ENCODE measurements around the gene RAB39A. TPM values are rescaled to one million over a fixed set of nuclear protein-coding genes. Genes with fewer than 3 reads are reported as not detected.

The RAB39A gene
- total RNA-seq, 1 donor from 2014 or later = 4.1 TPM

DNA sequence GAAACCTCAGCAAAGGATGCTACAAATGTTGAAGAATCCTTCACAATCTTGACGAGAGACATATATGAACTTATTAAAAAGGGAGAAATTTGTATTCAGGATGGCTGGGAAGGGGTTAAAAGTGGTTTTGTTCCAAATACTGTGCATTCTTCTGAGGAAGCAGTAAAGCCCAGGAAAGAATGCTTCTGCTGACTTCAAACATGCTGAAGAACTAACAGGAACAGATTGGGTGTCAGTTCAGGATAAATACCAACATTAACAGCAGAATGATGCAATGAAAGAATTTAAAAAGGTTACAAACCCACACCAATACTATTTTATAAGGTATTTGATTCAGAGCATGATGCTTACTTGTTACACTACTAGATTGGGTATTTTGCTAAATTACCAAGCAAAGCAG lies 33.9 kb downstream of the RAB39A start:
- H3K27ac Mint-ChIP-seq = no peak overlapping the region
- intact Hi-C loops (cut with micrococcal nuclease) = no loop called here
- CTCF ChIA-PET = no interaction called here
- POLR2A ChIA-PET = no interaction called here
- no peaks in the 10 kb centered on the region for H3K4me1 Mint-ChIP-seq
- no peak overlapping the region for H3K4me3 Mint-ChIP-seq
- TF ChIP-seq, protein P1, sequence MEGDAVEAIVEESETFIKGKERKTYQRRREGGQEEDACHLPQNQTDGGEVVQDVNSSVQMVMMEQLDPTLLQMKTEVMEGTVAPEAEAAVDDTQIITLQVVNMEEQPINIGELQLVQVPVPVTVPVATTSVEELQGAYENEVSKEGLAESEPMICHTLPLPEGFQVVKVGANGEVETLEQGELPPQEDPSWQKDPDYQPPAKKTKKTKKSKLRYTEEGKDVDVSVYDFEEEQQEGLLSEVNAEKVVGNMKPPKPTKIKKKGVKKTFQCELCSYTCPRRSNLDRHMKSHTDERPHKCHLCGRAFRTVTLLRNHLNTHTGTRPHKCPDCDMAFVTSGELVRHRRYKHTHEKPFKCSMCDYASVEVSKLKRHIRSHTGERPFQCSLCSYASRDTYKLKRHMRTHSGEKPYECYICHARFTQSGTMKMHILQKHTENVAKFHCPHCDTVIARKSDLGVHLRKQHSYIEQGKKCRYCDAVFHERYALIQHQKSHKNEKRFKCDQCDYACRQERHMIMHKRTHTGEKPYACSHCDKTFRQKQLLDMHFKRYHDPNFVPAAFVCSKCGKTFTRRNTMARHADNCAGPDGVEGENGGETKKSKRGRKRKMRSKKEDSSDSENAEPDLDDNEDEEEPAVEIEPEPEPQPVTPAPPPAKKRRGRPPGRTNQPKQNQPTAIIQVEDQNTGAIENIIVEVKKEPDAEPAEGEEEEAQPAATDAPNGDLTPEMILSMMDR (IDR thresholded peaks at IDR 0.05) = no peak
- DNase-seq (no peak), ATAC-seq (ENCODE audit: low read depth) (no peak)
- no peaks in the 10 kb centered on the region for H3K27me3 Mint-ChIP-seq
- H3K9me3 Mint-ChIP-seq = no peaks in the 10 kb centered on the region
- peaks cover 10% of the 10 kb centered on the region for H3K36me3 Mint-ChIP-seq (ENCODE audit: low read depth)

DNA sequence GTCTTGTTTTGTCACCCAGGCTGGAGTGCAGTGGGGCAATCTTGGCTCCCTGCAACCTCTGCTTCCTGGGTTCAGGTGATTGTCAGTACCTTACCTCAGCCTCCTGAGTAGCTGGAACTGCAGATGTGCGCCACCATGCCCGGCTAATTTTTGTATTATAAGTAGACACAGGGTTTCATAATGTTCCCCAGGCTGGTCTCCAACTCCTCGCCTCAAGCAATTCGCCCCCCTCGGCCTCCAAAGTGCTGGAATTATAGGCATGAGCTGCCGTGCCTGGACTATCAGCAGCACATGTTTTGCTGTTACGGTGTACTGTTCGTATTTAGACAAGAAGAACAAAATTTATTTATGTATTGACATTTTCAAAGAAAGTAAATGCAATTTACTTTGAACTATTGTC lies 34.8 kb downstream of the RAB39A start:
- CTCF ChIA-PET = no interaction called here
- H3K27me3 Mint-ChIP-seq = no peaks in the 10 kb centered on the region
- H3K27ac Mint-ChIP-seq = no peak overlapping the region
- no peaks in the 10 kb centered on the region for H3K9me3 Mint-ChIP-seq
- H3K4me3 Mint-ChIP-seq = no peak overlapping the region
- ATAC-seq (ENCODE audit: low read depth) (no peak), DNase-seq (no peak)
- intact Hi-C loops (cut with micrococcal nuclease) = no loop called here
- H3K4me1 Mint-ChIP-seq = no peaks in the 10 kb centered on the region
- POLR2A ChIA-PET = no interaction called here
- TF ChIP-seq, protein P1 (IDR thresholded peaks at IDR 0.05) = no peak
- peaks cover 10% of the 10 kb centered on the region for H3K36me3 Mint-ChIP-seq (ENCODE audit: low read depth)

DNA sequence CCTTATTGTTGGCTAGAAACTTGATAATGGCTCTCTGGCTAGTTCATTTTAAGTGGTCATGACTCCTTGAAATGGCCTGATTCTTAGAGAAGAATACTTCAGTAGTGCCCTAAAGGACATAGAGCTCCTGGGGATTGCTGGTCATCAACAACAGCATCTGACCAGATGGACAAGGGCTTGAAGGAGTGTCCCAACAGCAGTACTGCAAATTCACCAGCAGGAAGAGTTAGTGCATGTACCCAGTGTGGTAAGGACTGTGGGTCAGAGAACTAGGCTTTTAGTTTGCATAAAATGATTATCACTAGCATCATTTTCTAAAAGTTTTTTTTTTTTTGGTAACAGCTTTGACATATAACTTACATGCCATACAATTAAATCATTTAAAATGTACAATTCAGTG lies 41.0 kb downstream of the RAB39A start:
- H3K27me3 Mint-ChIP-seq = no peaks in the 10 kb centered on the region
- DNase-seq (no peak), ATAC-seq (ENCODE audit: low read depth) (no peak)
- intact Hi-C loops (cut with micrococcal nuclease) = no loop called here
- no peaks in the 10 kb centered on the region for H3K4me1 Mint-ChIP-seq
- no peak overlapping the region for H3K27ac Mint-ChIP-seq
- POLR2A ChIA-PET = no interaction called here
- H3K4me3 Mint-ChIP-seq = no peak overlapping the region
- H3K36me3 Mint-ChIP-seq (ENCODE audit: low read depth) = no peaks in the 10 kb centered on the region
- TF ChIP-seq, protein P1 (IDR thresholded peaks at IDR 0.05) = no peak
- CTCF ChIA-PET = no interaction called here
- no peaks in the 10 kb centered on the region for H3K9me3 Mint-ChIP-seq

DNA sequence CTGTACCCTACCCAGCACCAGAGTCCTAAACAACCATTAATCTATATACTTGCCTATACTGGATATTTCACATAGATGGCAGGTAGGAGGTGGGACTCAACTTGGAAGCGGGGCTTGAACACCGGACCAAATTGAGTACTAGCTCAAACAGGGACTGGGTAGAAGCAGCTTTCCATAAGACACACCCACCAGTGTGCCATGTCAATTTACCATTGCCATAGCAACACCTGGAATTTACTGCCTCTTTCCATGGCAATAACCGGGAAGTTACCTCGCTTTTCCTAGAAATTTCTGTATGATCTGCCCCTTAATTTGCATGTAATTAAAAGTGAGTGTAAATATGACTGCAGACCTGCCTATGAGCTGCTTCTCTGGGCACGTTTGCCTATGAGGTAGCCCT lies 41.8 kb downstream of the RAB39A start:
- DNase-seq (no peak), ATAC-seq (ENCODE audit: low read depth) (no peak)
- CTCF ChIA-PET = no interaction called here
- intact Hi-C loops (cut with micrococcal nuclease) = no loop called here
- Mint-ChIP-seq H3K4me1 (no peaks in the 10 kb centered on the region), H3K27me3 (no peaks in the 10 kb centered on the region), H3K36me3 (ENCODE audit: low read depth) (no peaks in the 10 kb centered on the region), H3K27ac (no peak overlapping the region), H3K9me3 (no peaks in the 10 kb centered on the region), H3K4me3 (no peak overlapping the region)
- TF ChIP-seq, protein P1 (IDR thresholded peaks at IDR 0.05) = no peak
- POLR2A ChIA-PET = no interaction called here

DNA sequence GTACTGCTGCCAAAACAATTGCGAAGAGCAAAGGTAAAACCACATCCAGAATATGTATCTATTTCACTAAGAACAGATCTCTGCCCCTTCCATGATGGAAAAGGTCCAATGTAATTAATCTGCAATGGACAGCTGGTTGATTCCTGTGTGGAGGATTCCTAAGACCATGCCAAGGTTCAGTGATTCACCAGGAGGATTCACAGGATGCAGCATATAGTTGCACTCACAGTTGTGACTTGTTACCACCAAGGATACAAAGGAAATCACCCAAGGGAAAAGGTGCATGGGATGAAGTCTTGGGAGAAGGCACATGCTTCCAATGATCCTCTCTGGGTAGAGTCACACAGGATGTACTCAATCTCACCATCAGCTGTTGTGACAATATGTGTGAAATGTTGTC lies 45.4 kb downstream of the RAB39A start:
- TF ChIP-seq, protein P1 (IDR thresholded peaks at IDR 0.05) = no peak
- no peak for DNase-seq
- CTCF ChIA-PET = no interaction called here
- Mint-ChIP-seq H3K27me3 (peaks cover 2% of the 10 kb centered on the region), H3K4me1 (no peaks in the 10 kb centered on the region), H3K36me3 (ENCODE audit: low read depth) (no peaks in the 10 kb centered on the region), H3K9me3 (no peaks in the 10 kb centered on the region), H3K4me3 (no peak overlapping the region), H3K27ac (no peak overlapping the region)
- intact Hi-C loops (cut with micrococcal nuclease) = no loop called here
- ATAC-seq (ENCODE audit: low read depth) = no peak
- POLR2A ChIA-PET = no interaction called here
